H54 (cell line): ENCODE results near the gene IRF2.

ENCODE experiments used
- DNase-seq: peaks from one replicate; pipeline ENCODE4 v3.0.0; 2011; ENCODE audit warnings: low spot score, mixed read lengths; ENCODE audit not compliant: insufficient read length
- FAIRE-seq: peaks from 3 replicates; lab custom pipeline; 2011; peaks lifted over from hg19 to GRCh38; lab: Jason Lieb, UNC
- POLR2A ChIP-seq: IDR thresholded peaks from 2 replicates; pipeline ENCODE4 v1.6.1; 2011; ENCODE audit warnings: low read depth, mild to moderate bottlenecking, low read length

Gene IRF2

GRCh38 chr4:184474263-184475095 lies at the start of gene IRF2:
TSS of gene IRF2 (minus strand) at chr4:184474550. CDS start at chr4:184429064, 45,486 bp downstream.
- DNase-seq (peak; percentile 84), FAIRE-seq (no peak)
- peak; percentile 63 for TF ChIP-seq POLR2A

GRCh38 chr4:184515606-184516005 lies 41.3 kb upstream of the IRF2 start:
- FAIRE-seq (no peak), DNase-seq (no peak)
- no peak for TF ChIP-seq POLR2A

GRCh38 chr4:184514121-184514988 lies 40.0 kb upstream of the IRF2 start:
- DNase-seq (peak; percentile 60), FAIRE-seq (no peak)
- no peak for TF ChIP-seq POLR2A

GRCh38 chr4:184513802-184514120 lies 39.4 kb upstream of the IRF2 start:
- TF ChIP-seq POLR2A = no peak
- FAIRE-seq = no peak

GRCh38 chr4:184511156-184511555 lies 36.8 kb upstream of the IRF2 start:
- no peak for TF ChIP-seq POLR2A
- FAIRE-seq (no peak), DNase-seq (no peak)

More at GRCh38 chr4:184513802-184514120, 39.4 kb upstream of the IRF2 start:
- no peak for DNase-seq

GRCh38 chr4:184510401-184510800 lies 36.1 kb upstream of the IRF2 start:
- DNase-seq (no peak), FAIRE-seq (no peak)
- no peak for TF ChIP-seq POLR2A

GRCh38 chr4:184506527-184507121 lies 32.3 kb upstream of the IRF2 start:
- FAIRE-seq (no peak), DNase-seq (no peak)
- no peak for TF ChIP-seq POLR2A

- no peak for FAIRE-seq
- TF ChIP-seq POLR2A = no peak
Observed at GRCh38 chr4:184504385-184504784, 30.0 kb upstream of the IRF2 start.

GRCh38 chr4:184503869-184504300 lies 29.5 kb upstream of the IRF2 start:
- no peak for TF ChIP-seq POLR2A
- FAIRE-seq (no peak), DNase-seq (no peak)

More at GRCh38 chr4:184504385-184504784, 30.0 kb upstream of the IRF2 start:
- no peak for DNase-seq

GRCh38 chr4:184500748-184501589 lies 26.6 kb upstream of the IRF2 start:
- DNase-seq = no peak
- no peak for TF ChIP-seq POLR2A
- no peak for FAIRE-seq

- FAIRE-seq = no peak
- no peak for TF ChIP-seq POLR2A
- no peak for DNase-seq
Observed at GRCh38 chr4:184499996-184500395, 25.6 kb upstream of the IRF2 start.

GRCh38 chr4:184498598-184498997 lies 24.2 kb upstream of the IRF2 start:
- FAIRE-seq (no peak), DNase-seq (no peak)
- no peak for TF ChIP-seq POLR2A

- no peak for FAIRE-seq
- no peak for DNase-seq
- no peak for TF ChIP-seq POLR2A
Observed at GRCh38 chr4:184489771-184490170, 15.4 kb upstream of the IRF2 start.

- FAIRE-seq (no peak), DNase-seq (no peak)
- TF ChIP-seq POLR2A = no peak
Observed at GRCh38 chr4:184487503-184487902, 13.2 kb upstream of the IRF2 start.
